ENCODE data around the gene RSPRY1.

DNA sequence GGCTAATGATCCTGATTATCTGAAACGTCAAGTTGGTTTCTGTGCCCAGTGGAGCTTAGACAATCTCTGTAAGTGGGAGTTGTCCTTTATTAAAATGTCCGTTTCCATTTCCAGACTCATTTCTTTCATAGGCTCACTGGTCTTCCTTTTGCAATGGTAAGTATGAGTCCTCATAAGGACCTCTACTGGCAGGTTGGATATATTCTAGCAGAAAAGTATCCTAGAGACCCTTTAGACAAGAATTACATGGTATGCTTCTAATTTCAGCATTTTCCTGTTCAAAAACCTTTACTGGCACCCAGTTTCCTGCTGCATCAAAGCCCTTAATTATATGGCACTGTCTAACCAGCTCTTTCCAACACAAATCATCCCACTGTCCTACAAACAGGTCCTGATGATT, 30.8 kb downstream of the RSPRY1 start:
- TF ChIP-seq CTCF (IDR thresholded peaks at IDR 0.05) (no peak), POLR2AphosphoS5 (IDR thresholded peaks at IDR 0.05) (no peak)

Measured in esophagus muscularis mucosa (tissue), 3 donors.